Activated B cell treated with CpG ODN at 0.5 μM for 24 hours (primary cell): Measurements from ENCODE around the gene CCDC97. TPM values are rescaled to one million over a fixed set of nuclear protein-coding genes. Genes with fewer than 3 reads are reported as not detected.
A peak's percentile ranks its signal among the peaks of the same experiment; 100 is the strongest.

Source experiments
- ATAC-seq: fragments of 200-7000 bp; cut with Tn5 transposase; one replicate; pipeline ENCODE4 v1.10.0; 2021; ENCODE audit warnings: low read depth, mild to moderate bottlenecking, moderate library complexity
- CTCF ChIA-PET: fragments of 350-600 bp; sonication (Branson Sonifier 250); formaldehyde crosslinking; loops from one replicate; lab custom pipeline; 2021; ENCODE audit warnings: antibody characterized with exemption; lab: Charles Lee
- POLR2A ChIA-PET: fragments of 350-600 bp; sonication (Branson Sonifier 250); formaldehyde crosslinking; loops from one replicate; lab custom pipeline; 2021; ENCODE audit warnings: antibody characterized with exemption; lab: Charles Lee
- DNase-seq: peaks from one replicate; pipeline ENCODE4 v3.0.0; 2022
- H3K27ac Mint-ChIP-seq: one replicate; pipeline ENCODE4 v1.8.0; 2020; ENCODE audit warnings: mixed read lengths
- H3K27me3 Mint-ChIP-seq: one replicate; pipeline ENCODE4 v1.8.0; 2021; ENCODE audit warnings: mixed read lengths
- H3K36me3 Mint-ChIP-seq: one replicate; pipeline ENCODE4 v1.8.0; 2021; ENCODE audit warnings: low read depth, mixed read lengths
- H3K4me1 Mint-ChIP-seq: one replicate; pipeline ENCODE4 v1.8.0; 2021; ENCODE audit warnings: mixed read lengths
- H3K4me3 Mint-ChIP-seq: one replicate; pipeline ENCODE4 v1.8.0; 2020; ENCODE audit warnings: mild to moderate bottlenecking, mixed read lengths
- H3K9me3 Mint-ChIP-seq: one replicate; pipeline ENCODE4 v1.8.0; 2020; ENCODE audit warnings: mixed read lengths
- CTCF ChIP-seq: fragments of 200-600 bp; IDR thresholded peaks from one replicate; pipeline ENCODE4 v1.8.0; 2022; ENCODE audit warnings: antibody characterized with exemption, mild to moderate bottlenecking
- intact Hi-C: fragments of 100-400 bp; cut with micrococcal nuclease; formaldehyde crosslinking; loops from one replicate; pipeline ENCODE4 v1.15.1; 2024
- total RNA-seq: library from RNA; stranded (reverse); gene quantifications from 2 replicates; pipeline ENCODE4 v1.2.3, GENCODE V29; 2022

Gene CCDC97
- total RNA-seq, 1 donor from 2014 or later, result 65.3 TPM

GRCh38 chr19:41332468-41332867 is 22.5 kb downstream of the CCDC97 start:
- DNase-seq, result no peak
- H3K27ac Mint-ChIP-seq, result no peak overlapping the region
- ATAC-seq, result no peak
- ChIA-PET CTCF (no interaction called here), POLR2A (no interaction called here)
- H3K27me3 Mint-ChIP-seq, result no peaks in the 10 kb centered on the region
- no peaks in the 10 kb centered on the region for H3K9me3 Mint-ChIP-seq
- H3K4me3 Mint-ChIP-seq, result no peak overlapping the region
- no peak for TF ChIP-seq CTCF
- H3K36me3 Mint-ChIP-seq, result peaks cover 64% of the 10 kb centered on the region
- H3K4me1 Mint-ChIP-seq, result peaks cover 53% of the 10 kb centered on the region
- intact Hi-C loops, result no loop called here

GRCh38 chr19:41334793-41335192 is 24.8 kb downstream of the CCDC97 start:
- no peak for TF ChIP-seq CTCF
- Mint-ChIP-seq H3K4me3 (peak overlapping the region; percentile 50), H3K27ac (peak overlapping the region; percentile 73), H3K27me3 (no peaks in the 10 kb centered on the region), H3K4me1 (peaks cover 38% of the 10 kb centered on the region), H3K9me3 (no peaks in the 10 kb centered on the region), H3K36me3 (peaks cover 64% of the 10 kb centered on the region)
- ChIA-PET POLR2A (interaction anchor here (0.6 to 3.3 kb wide), 5 partner anchors 10 to 17 kb away, joined by 3 to 31 read pairs (median 4); partner anchors contain the start of gene TGFB1), CTCF (interaction anchor here (1.7 kb wide), 1 partner anchor 13 kb away, joined by 5 read pairs; no protein-coding TSS in a partner anchor)
- intact Hi-C loops, result no loop called here
- no peak for DNase-seq
- peak; percentile 69 for ATAC-seq

- CTCF ChIA-PET, result interaction anchor here (0.6 to 1.7 kb wide), 3 partner anchors 11 to 18 kb away, joined by 4 to 5 read pairs (median 4); partner anchors contain the start of gene TGFB1
- Mint-ChIP-seq H3K27ac (peak overlapping the region; percentile 73), H3K9me3 (no peaks in the 10 kb centered on the region), H3K36me3 (peaks cover 68% of the 10 kb centered on the region), H3K4me3 (no peak overlapping the region), H3K27me3 (no peaks in the 10 kb centered on the region), H3K4me1 (peaks cover 39% of the 10 kb centered on the region)
- ATAC-seq (no peak), DNase-seq (no peak)
- intact Hi-C loops, result no loop called here
- POLR2A ChIA-PET, result interaction anchor here (0.6 to 3.3 kb wide), 8 partner anchors 10 to 1248 kb away, joined by 3 to 31 read pairs (median 4); partner anchors contain the start of gene TGFB1
- no peak for TF ChIP-seq CTCF
Measured at GRCh38 chr19:41335467-41335866, 25.5 kb downstream of the CCDC97 start.

GRCh38 chr19:41339936-41340335 is 30.0 kb downstream of the CCDC97 start:
- DNase-seq (no peak), ATAC-seq (no peak)
- Mint-ChIP-seq H3K9me3 (no peaks in the 10 kb centered on the region), H3K27ac (no peak overlapping the region), H3K36me3 (peaks cover 75% of the 10 kb centered on the region), H3K27me3 (no peaks in the 10 kb centered on the region), H3K4me1 (peaks cover 53% of the 10 kb centered on the region), H3K4me3 (no peak overlapping the region)
- CTCF ChIA-PET, result interaction anchor here (0.6 kb wide), 1 partner anchor 11 kb away, joined by 3 read pairs; no protein-coding TSS in a partner anchor
- intact Hi-C loops, result no loop called here
- POLR2A ChIA-PET, result interaction anchor here (0.7 to 0.8 kb wide), 2 partner anchors 23 to 191 kb away, joined by 5 to 6 read pairs; no protein-coding TSS in a partner anchor
- no peak for TF ChIP-seq CTCF

GRCh38 chr19:41341669-41342490 is 31.9 kb downstream of the CCDC97 start:
- POLR2A ChIA-PET, result interaction anchor here (0.5 to 1.5 kb wide), 4 partner anchors 10 to 205 kb away, joined by 4 to 9 read pairs (median 6); partner anchors contain the start of gene B9D2
- Mint-ChIP-seq H3K36me3 (peaks cover 80% of the 10 kb centered on the region), H3K4me1 (peaks cover 42% of the 10 kb centered on the region)

More at GRCh38 chr19:41341669-41342490, 31.9 kb downstream of the CCDC97 start:
- intact Hi-C loops, result no loop called here
- no peaks in the 10 kb centered on the region for H3K27me3 Mint-ChIP-seq
- H3K4me3 Mint-ChIP-seq, result no peak overlapping the region
- ATAC-seq (no peak), DNase-seq (no peak)
- peak overlapping the region; percentile 77 for H3K27ac Mint-ChIP-seq
- no peaks in the 10 kb centered on the region for H3K9me3 Mint-ChIP-seq
- CTCF ChIA-PET, result interaction anchor here (1.6 kb wide), 1 partner anchor 222 kb away, joined by 4 read pairs; no protein-coding TSS in a partner anchor
- TF ChIP-seq CTCF, result no peak
